Right lobe of liver (tissue), 6 donors: ENCODE results near the gene SRPRB. TPM values are rescaled to one million over a fixed set of nuclear protein-coding genes. Genes with fewer than 3 reads are reported as not detected.

Experiments
- ATAC-seq, 4 donors: fragments of 200-7000 bp; cut with Tn5 transposase; one replicate each; pipeline ENCODE4 v1.9.1; 2020; ENCODE audit warnings: mild to moderate bottlenecking in 4 of 4, moderate library complexity in 4 of 4
- DNase-seq, 3 donors: peaks; one replicate each; pipeline ENCODE4 v3.0.0-alpha.2; 2020
- H3K27ac ChIP-seq, 3 donors: fragments of 200-600 bp; one replicate each; pipeline ENCODE4 v1.8.0; 2022
- H3K27me3 ChIP-seq, 2 donors: fragments of 200-600 bp; one replicate each; pipeline ENCODE4 v1.8.0; 2022
- H3K36me3 ChIP-seq, 4 donors: fragments of 200-600 bp; sonication (generic) in 1 of 4; one replicate each; pipeline versions ENCODE4 v1.5.1 to v1.8.0; 2017 to 2022; ENCODE audit warnings: control low read depth in 1 of 4
- H3K4me1 ChIP-seq, 4 donors: fragments of 200-600 bp; sonication (generic) in 1 of 4; one replicate each; pipeline versions ENCODE4 v1.5.1 to v1.8.0; 2017 to 2022; ENCODE audit warnings: control low read depth in 1 of 4
- H3K4me3 ChIP-seq, 3 donors: fragments of 200-600 bp; one replicate each; pipeline ENCODE4 v1.8.0; 2022
- H3K9me3 ChIP-seq, 4 donors: fragments of 200-600 bp; sonication (generic) in 1 of 4; one replicate each; pipeline versions ENCODE4 v1.5.1 to v1.8.0; 2017 to 2022; ENCODE audit warnings: control low read depth in 1 of 4
- CTCF ChIP-seq, 4 donors: fragments of 200-600 bp in 3 of 4; fragments of 450-650 bp in 1 of 4; IDR thresholded peaks; one replicate each; pipeline versions ENCODE4 v1.5.1 to v1.8.0; 2016 to 2022; ENCODE audit warnings: antibody characterized with exemption in 4 of 4, mild to moderate bottlenecking in 2 of 4
- POLR2A ChIP-seq: fragments of 450-650 bp; IDR thresholded peaks from one replicate; pipeline ENCODE4 v1.6.1; 2017; ENCODE audit warnings: antibody characterized with exemption, mild to moderate bottlenecking
- WGBS: methylation state at CpG from one replicate; pipeline ENCODE4 v1.1.6; 2018; ENCODE audit warnings: low coverage, low lambda C conversion rate; ENCODE audit not compliant: insufficient coverage; ENCODE audit errors: missing lambda C conversion rate; 5-methylcytosine and 5-hydroxymethylcytosine counted together
- intact Hi-C, 2 donors: fragments of 100-400 bp; cut with DNase I; formaldehyde crosslinking; loops; one replicate each; pipeline versions ENCODE4 v1.11.2 to v1.14.1; 2022
- total RNA-seq, 6 experiments: library from RNA; depleted of rRNA in 2 of 6; stranded (reverse); fragments of >200 nt in 2 of 6; fragmentation: NEBNext Ultra II Directional in 3 of 6; extraction: Animal tissue kit (Norgen Biotek cat#: 25700) in 3 of 6; gene quantifications; one replicate each; pipeline versions ENCODE4 v1.1.0 to v1.2.4, GENCODE V29; 2016 to 2023
- donor health status: DM: no; HTN: yes; CAD: no.
- donor health status: DM: no; HTN: no; CAD: no.
- donor health status: DM: no; HTN: no; CAD: no.
- donor health status: DM: no; HTN: yes; CAD: no.
- donor health status: DM: no; HTN: yes; CAD: no.

SRPRB gene
- total RNA-seq, 6 experiments from 2014 or later, result 48.1 to 78.5 (median 56.4) TPM

- DNase-seq (no peak), ATAC-seq (no peak)
- TF ChIP-seq CTCF (IDR thresholded peaks at IDR 0.05) (no peak), POLR2A (no peak)
- no peaks in the 10 kb centered on the region for H3K4me1 ChIP-seq
- intact Hi-C loops, result no loop called here
- no peaks in the 10 kb centered on the region for H3K9me3 ChIP-seq
- H3K4me3 ChIP-seq, result no peak overlapping the region
- no peak overlapping the region for H3K27ac ChIP-seq
- no peaks in the 10 kb centered on the region for H3K27me3 ChIP-seq
- 73% methylated on average over 4 of the region's 8 CpGs for WGBS
- H3K36me3 ChIP-seq, result no peaks in the 10 kb centered on the region
Observed at GRCh38 chr3:133851931-133852330, 46.3 kb downstream of the SRPRB start.

GRCh38 chr3:133853063-133853924, 47.7 kb downstream of the SRPRB start:
- Histone ChIP-seq H3K27ac (no peak overlapping the region), H3K4me1 (no peaks in the 10 kb centered on the region), H3K36me3 (no peaks in the 10 kb centered on the region), H3K9me3 (no peaks in the 10 kb centered on the region), H3K27me3 (no peaks in the 10 kb centered on the region), H3K4me3 (no peak overlapping the region)
- no peak for ATAC-seq
- TF ChIP-seq CTCF (IDR thresholded peaks at IDR 0.05) (no peak), POLR2A (no peak)
- intact Hi-C loops, result no loop called here
- WGBS, result 83% methylated on average over 3 of the region's 5 CpGs
- DNase-seq, result peak in 1 of 3 donors; percentile 28

- DNase-seq, result no peak
- H3K9me3 ChIP-seq, result no peaks in the 10 kb centered on the region
- H3K27ac ChIP-seq, result no peak overlapping the region
- no peak for ATAC-seq
- H3K4me1 ChIP-seq, result no peaks in the 10 kb centered on the region
- no peaks in the 10 kb centered on the region for H3K27me3 ChIP-seq
- no peak overlapping the region for H3K4me3 ChIP-seq
- intact Hi-C loops, result no loop called here
- H3K36me3 ChIP-seq, result no peaks in the 10 kb centered on the region
- 54% methylated on average over 2 of the region's 2 CpGs for WGBS
- TF ChIP-seq CTCF (IDR thresholded peaks at IDR 0.05) (no peak), POLR2A (no peak)
Observed at GRCh38 chr3:133853925-133854227, 48.3 kb downstream of the SRPRB start.

- DNase-seq (no peak), ATAC-seq (peak in 1 of 4 donors; percentile 18)
- H3K4me3 ChIP-seq, result no peak overlapping the region
- H3K9me3 ChIP-seq, result no peaks in the 10 kb centered on the region
- intact Hi-C loops, result no loop called here
- H3K27me3 ChIP-seq, result no peaks in the 10 kb centered on the region
- TF ChIP-seq CTCF (IDR thresholded peaks at IDR 0.05) (no peak), POLR2A (no peak)
- H3K27ac ChIP-seq, result no peak overlapping the region
- H3K36me3 ChIP-seq, result no peaks in the 10 kb centered on the region
- no peaks in the 10 kb centered on the region for H3K4me1 ChIP-seq
- 57% methylated on average over 5 of the region's 5 CpGs for WGBS
Observed at GRCh38 chr3:133854264-133855001, 48.8 kb downstream of the SRPRB start.
